Fibroblast of lung (primary cell): Measurements from ENCODE around the gene WSB2. TPM values are rescaled to one million over a fixed set of nuclear protein-coding genes. Genes with fewer than 3 reads are reported as not detected.
A peak's percentile ranks its signal among the peaks of the same experiment; 100 is the strongest.

ENCODE experiments used
- DNase-seq, 2 donors: peaks; one replicate each; pipeline versions ENCODE4 v3.0.0 to v3.0.0-alpha.2; 2010; ENCODE audit warnings: low read depth in 2 of 2
- H2AFZ ChIP-seq: 2 replicates; pipeline ENCODE4 v1.5.1; 2012; ENCODE audit warnings: low read length, control low read depth, inconsistent platforms
- H3K27ac ChIP-seq: 2 replicates; pipeline ENCODE4 v1.5.1; 2011; ENCODE audit warnings: low read length, control low read depth; ENCODE audit not compliant: insufficient read depth
- H3K27me3 ChIP-seq: 2 replicates; pipeline ENCODE4 v1.5.1; 2011; ENCODE audit warnings: mild to moderate bottlenecking, low read length; ENCODE audit not compliant: control insufficient read depth, insufficient read depth
- H3K36me3 ChIP-seq: 2 replicates; pipeline ENCODE4 v1.5.1; 2011; ENCODE audit warnings: low read length; ENCODE audit not compliant: control insufficient read depth, insufficient read depth
- H3K4me1 ChIP-seq: 2 replicates; pipeline ENCODE4 v1.5.1; 2011; ENCODE audit warnings: low read length; ENCODE audit not compliant: control insufficient read depth, insufficient read depth; ENCODE audit errors: extremely low read depth
- H3K4me2 ChIP-seq: 2 replicates; pipeline ENCODE4 v1.5.1; 2011; ENCODE audit warnings: low read length, control low read depth; ENCODE audit not compliant: insufficient read depth; ENCODE audit errors: extremely low read depth
- H3K4me3 ChIP-seq, 4 experiments: fragments of 200-600 bp in 1 of 4; sonication (generic) in 1 of 4; replicated peaks in 1 of 4; 2 replicates each; pipeline ENCODE4 v1.5.1; 2011 to 2016; ENCODE audit warnings: low read length in 4 of 4, low read depth in 3 of 4, mild to moderate bottlenecking in 3 of 4, control low read depth in 2 of 4, inconsistent platforms in 1 of 4, mixed read lengths in 1 of 4; ENCODE audit not compliant: insufficient read depth in 1 of 4; ENCODE audit errors: control extremely low read depth in 1 of 4
- H3K79me2 ChIP-seq: 2 replicates; pipeline ENCODE4 v1.5.1; 2012; ENCODE audit warnings: mild to moderate bottlenecking, low read length, inconsistent platforms; ENCODE audit not compliant: control insufficient read depth, insufficient read depth
- H3K9ac ChIP-seq: 2 replicates; pipeline ENCODE4 v1.5.1; 2011; ENCODE audit warnings: mild to moderate bottlenecking, low read length, control low read depth; ENCODE audit not compliant: insufficient read depth
- H3K9me3 ChIP-seq: 2 replicates; pipeline ENCODE4 v1.5.1; 2012; ENCODE audit warnings: low read depth, low read length; ENCODE audit not compliant: control insufficient read depth, insufficient read depth
- H4K20me1 ChIP-seq: 2 replicates; pipeline ENCODE4 v1.5.1; 2011; ENCODE audit warnings: low read length; ENCODE audit not compliant: control insufficient read depth, insufficient read depth; ENCODE audit errors: extremely low read depth
- CTCF ChIP-seq, 2 donors: IDR thresholded peaks in 1 of 2; conservative IDR thresholded peaks in 1 of 2; 1 replicate in 1 of 2; 2 replicates in 1 of 2; pipeline ENCODE4 v1.5.1; 2011 to 2012; ENCODE audit warnings: low read length in 2 of 2, control low read depth in 1 of 2, inconsistent platforms in 1 of 2, low read depth in 1 of 2, mild to moderate bottlenecking in 1 of 2
- EZH2 ChIP-seq: IDR thresholded peaks from 2 replicates; pipeline ENCODE4 v1.5.1; 2012; ENCODE audit warnings: low read length, control low read depth, mild to moderate bottlenecking; ENCODE audit errors: missing control alignments
- polyA plus RNA-seq, 2 donors: library from polyadenylated mRNA; depleted of rRNA in 1 of 2; stranded (reverse) in 1 of 2; unstranded in 1 of 2; fragments of >200 nt; gene quantifications; 2 replicates each; pipeline ENCODE4 v1.2.1, GENCODE V29; 2011 to 2012; ENCODE audit warnings: missing spikeins in 1 of 2
- total RNA-seq: library from RNA; depleted of rRNA; stranded (reverse); fragments of >200 nt; gene quantifications from 2 replicates; pipeline ENCODE4 v1.2.1, GENCODE V29; 2014

The WSB2 gene
- total and polyA plus RNA-seq, 2 donors (not counting 1 experiment from before 2014, with no cell fraction given), result 118 to 122 TPM

- H3K27ac ChIP-seq, result peak overlapping the region; percentile 96
- peaks cover 3% of the 10 kb centered on the region for H3K4me1 ChIP-seq
- H3K27me3 ChIP-seq, result no peaks in the 10 kb centered on the region
- H3K9me3 ChIP-seq, result no peaks in the 10 kb centered on the region
- no peak for TF ChIP-seq CTCF (conservative IDR thresholded peaks at IDR 0.05 in 1 of 2, IDR thresholded peaks at IDR 0.05 in 1 of 2; ENCODE audit: low read depth in 1 of 2, low read length in 2 of 2)
- no peak for TF ChIP-seq EZH2
- H2AFZ ChIP-seq, result peak overlapping the region; percentile 58
- DNase-seq, result peak; percentile 61 to 70
- H3K9ac ChIP-seq, result peak overlapping the region; percentile 91
- H3K36me3 ChIP-seq, result no peaks in the 10 kb centered on the region
- H4K20me1 ChIP-seq, result no peaks in the 10 kb centered on the region
- H3K4me3 ChIP-seq, result peak overlapping the region; percentile 74 to 90 (median 88)
- H3K79me2 ChIP-seq, result peaks cover 41% of the 10 kb centered on the region
- peak overlapping the region; percentile 98 for H3K4me2 ChIP-seq
Measured at GRCh38 chr12:118061873-118062843, 1.2 kb upstream of the WSB2 start.

GRCh38 chr12:118060301-118061010 lies 523 bp downstream of the WSB2 start:
- Histone ChIP-seq H2AFZ (peak overlapping the region; percentile 5), H3K9ac (peak overlapping the region; percentile 91), H3K4me2 (peak overlapping the region; percentile 99), H3K27ac (peak overlapping the region; percentile 96), H3K79me2 (peaks cover 53% of the 10 kb centered on the region), H4K20me1 (no peaks in the 10 kb centered on the region), H3K36me3 (no peaks in the 10 kb centered on the region), H3K4me1 (peaks cover 3% of the 10 kb centered on the region), H3K4me3 (peak overlapping the region; percentile 89 to 90 (median 90)), H3K9me3 (no peaks in the 10 kb centered on the region), H3K27me3 (no peaks in the 10 kb centered on the region)
- no peak for TF ChIP-seq EZH2
- TF ChIP-seq CTCF (conservative IDR thresholded peaks at IDR 0.05 in 1 of 2, IDR thresholded peaks at IDR 0.05 in 1 of 2; ENCODE audit: low read depth in 1 of 2, low read length in 2 of 2), result no peak
- DNase-seq, result no peak
